ENCODE data around the gene PGR. TPM values are rescaled to one million over a fixed set of nuclear protein-coding genes. Genes with fewer than 3 reads are reported as not detected.
A peak's percentile ranks its signal among the peaks of the same experiment; 100 is the strongest.

Gene PGR
- polyA plus RNA-seq, 1 donor (not counting 4 experiments of a cell fraction or from before 2014, with no cell fraction given), result not detected

DNA sequence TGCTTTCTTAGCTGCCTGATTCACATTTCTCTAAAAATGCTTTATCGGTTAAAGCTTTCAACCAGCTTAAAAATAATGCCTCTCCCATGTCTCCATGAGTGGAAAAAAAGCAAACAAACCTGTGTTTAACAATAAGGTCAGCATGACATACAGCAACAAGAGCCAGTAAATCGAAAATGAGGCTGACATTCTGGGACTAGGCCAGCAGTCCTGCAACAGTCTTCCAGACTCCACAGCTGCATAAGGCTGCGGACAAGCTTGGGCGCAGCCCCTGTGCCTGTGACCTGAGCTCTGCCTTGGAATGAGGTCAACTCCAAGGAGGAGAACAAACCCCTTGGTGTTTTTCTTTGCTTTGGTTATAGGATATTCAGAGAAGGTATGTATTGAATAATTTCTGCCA lies 95.5 kb downstream of the PGR start:
- no peak overlapping the region for H3K27ac ChIP-seq (ENCODE audit: control insufficient read depth, insufficient read depth, low read length)
- no peaks in the 10 kb centered on the region for H3K4me1 ChIP-seq (ENCODE audit: control insufficient read depth, extremely low read depth, insufficient read depth, low read length)
- H4K20me1 ChIP-seq (ENCODE audit: control insufficient read depth, extremely low read depth, insufficient read depth, low read length), result no peaks in the 10 kb centered on the region
- H3K9ac ChIP-seq (ENCODE audit: control insufficient read depth, extremely low read depth, insufficient read depth, low read length), result no peak overlapping the region
- H3K4me2 ChIP-seq (ENCODE audit: control insufficient read depth, extremely low read depth, insufficient read depth, low read depth, low read length), result no peak overlapping the region
- no peaks in the 10 kb centered on the region for H3K79me2 ChIP-seq (ENCODE audit: control insufficient read depth, insufficient read depth, low read length)
- H3K9me3 ChIP-seq (ENCODE audit: control insufficient read depth, low read depth, low read length), result no peaks in the 10 kb centered on the region
- H3K36me3 ChIP-seq (ENCODE audit: control insufficient read depth in 2 of 2, extremely low read depth in 1 of 2, insufficient read depth in 2 of 2, low read length in 2 of 2), result no peaks in the 10 kb centered on the region
- H3K27me3 ChIP-seq (ENCODE audit: control insufficient read depth, extremely low read depth, insufficient read depth, low read length), result no peaks in the 10 kb centered on the region
- TF ChIP-seq, protein P1, sequence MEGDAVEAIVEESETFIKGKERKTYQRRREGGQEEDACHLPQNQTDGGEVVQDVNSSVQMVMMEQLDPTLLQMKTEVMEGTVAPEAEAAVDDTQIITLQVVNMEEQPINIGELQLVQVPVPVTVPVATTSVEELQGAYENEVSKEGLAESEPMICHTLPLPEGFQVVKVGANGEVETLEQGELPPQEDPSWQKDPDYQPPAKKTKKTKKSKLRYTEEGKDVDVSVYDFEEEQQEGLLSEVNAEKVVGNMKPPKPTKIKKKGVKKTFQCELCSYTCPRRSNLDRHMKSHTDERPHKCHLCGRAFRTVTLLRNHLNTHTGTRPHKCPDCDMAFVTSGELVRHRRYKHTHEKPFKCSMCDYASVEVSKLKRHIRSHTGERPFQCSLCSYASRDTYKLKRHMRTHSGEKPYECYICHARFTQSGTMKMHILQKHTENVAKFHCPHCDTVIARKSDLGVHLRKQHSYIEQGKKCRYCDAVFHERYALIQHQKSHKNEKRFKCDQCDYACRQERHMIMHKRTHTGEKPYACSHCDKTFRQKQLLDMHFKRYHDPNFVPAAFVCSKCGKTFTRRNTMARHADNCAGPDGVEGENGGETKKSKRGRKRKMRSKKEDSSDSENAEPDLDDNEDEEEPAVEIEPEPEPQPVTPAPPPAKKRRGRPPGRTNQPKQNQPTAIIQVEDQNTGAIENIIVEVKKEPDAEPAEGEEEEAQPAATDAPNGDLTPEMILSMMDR (optimal IDR thresholded peaks at IDR 0.05 in 1 of 3, IDR thresholded peaks at IDR 0.05 in 1 of 3, conservative IDR thresholded peaks at IDR 0.05 in 1 of 3; ENCODE audit: extremely low read depth in 1 of 3, insufficient read depth in 2 of 3, low read length in 3 of 3), result no peak
- TF ChIP-seq EZH2 (IDR thresholded peaks at IDR 0.05; ENCODE audit: low read length), result no peak
- H3K9me1 ChIP-seq (ENCODE audit: control insufficient read depth, extremely low read depth, insufficient read depth, low read length), result no peaks in the 10 kb centered on the region
- H3K4me3 ChIP-seq (ENCODE audit: control insufficient read depth in 2 of 3, extremely low read depth in 1 of 3, insufficient read depth in 2 of 3, low read depth in 1 of 3, low read length in 3 of 3), result no peak overlapping the region
- FAIRE-seq (no peak), DNase-seq (ENCODE audit: low read depth, low spot score) (no peak)
- dilution Hi-C loops (cut with MboI; ENCODE audit: extremely low pct_ligation_motif_present, low sequenced_read_pairs), result no loop called here
- H2AFZ ChIP-seq (ENCODE audit: control insufficient read depth, low read length), result peak overlapping the region; percentile 60

GRCh38 chr11:101032991-101033390 lies 96.6 kb downstream of the PGR start:
- Histone ChIP-seq H3K27ac (ENCODE audit: control insufficient read depth, insufficient read depth, low read length) (no peak overlapping the region), H3K4me2 (ENCODE audit: control insufficient read depth, extremely low read depth, insufficient read depth, low read depth, low read length) (no peak overlapping the region), H2AFZ (ENCODE audit: control insufficient read depth, low read length) (no peak overlapping the region), H3K27me3 (ENCODE audit: control insufficient read depth, extremely low read depth, insufficient read depth, low read length) (no peaks in the 10 kb centered on the region), H3K4me3 (ENCODE audit: control insufficient read depth in 2 of 3, extremely low read depth in 1 of 3, insufficient read depth in 2 of 3, low read depth in 1 of 3, low read length in 3 of 3) (no peak overlapping the region), H3K9me1 (ENCODE audit: control insufficient read depth, extremely low read depth, insufficient read depth, low read length) (no peaks in the 10 kb centered on the region), H4K20me1 (ENCODE audit: control insufficient read depth, extremely low read depth, insufficient read depth, low read length) (no peaks in the 10 kb centered on the region), H3K9me3 (ENCODE audit: control insufficient read depth, low read depth, low read length) (no peaks in the 10 kb centered on the region), H3K36me3 (ENCODE audit: control insufficient read depth in 2 of 2, extremely low read depth in 1 of 2, insufficient read depth in 2 of 2, low read length in 2 of 2) (no peaks in the 10 kb centered on the region), H3K79me2 (ENCODE audit: control insufficient read depth, insufficient read depth, low read length) (no peaks in the 10 kb centered on the region), H3K9ac (ENCODE audit: control insufficient read depth, extremely low read depth, insufficient read depth, low read length) (no peak overlapping the region), H3K4me1 (ENCODE audit: control insufficient read depth, extremely low read depth, insufficient read depth, low read length) (no peaks in the 10 kb centered on the region)
- dilution Hi-C loops (cut with MboI; ENCODE audit: extremely low pct_ligation_motif_present, low sequenced_read_pairs), result no loop called here
- TF ChIP-seq, protein P1 (optimal IDR thresholded peaks at IDR 0.05 in 1 of 3, IDR thresholded peaks at IDR 0.05 in 1 of 3, conservative IDR thresholded peaks at IDR 0.05 in 1 of 3; ENCODE audit: extremely low read depth in 1 of 3, insufficient read depth in 2 of 3, low read length in 3 of 3), result no peak
- no peak for TF ChIP-seq EZH2 (IDR thresholded peaks at IDR 0.05; ENCODE audit: low read length)
- no peak for FAIRE-seq
- no peak for DNase-seq (ENCODE audit: low read depth, low spot score)
